AG09319 (cell line): ENCODE data around the gene MORC4.
"Not testable (repeated sequence)": the region's sequence is repeated elsewhere in the genome, so short reads cannot be mapped to it uniquely, and the experiment has no call there.

Experiments used
- DNase-seq: peaks from one replicate; pipeline ENCODE4 v3.0.0-alpha.2; 2010; ENCODE audit warnings: low read depth; ENCODE audit errors: extremely low read depth
- CTCF ChIP-seq: IDR thresholded peaks from 2 replicates; pipeline ENCODE4 v1.5.1; 2011; ENCODE audit warnings: low read depth, mild to moderate bottlenecking, inconsistent platforms, low read length, moderate library complexity

Gene MORC4

GRCh38 chrX:106997611-106998010, 2.4 kb downstream of the MORC4 start:
- TF ChIP-seq CTCF, result no peak
- no peak for DNase-seq

- TF ChIP-seq CTCF, result no peak
- no peak for DNase-seq
These were observed 4.3 kb downstream of the MORC4 start for GRCh38 chrX:106995678-106996077.

GRCh38 chrX:106987488-106987887, 12.5 kb downstream of the MORC4 start:
- no peak for TF ChIP-seq CTCF
- DNase-seq, result no peak

GRCh38 chrX:106980952-106981626, 18.9 kb downstream of the MORC4 start:
- no peak for DNase-seq
- TF ChIP-seq CTCF, result no peak

GRCh38 chrX:106976416-106976815, 23.6 kb downstream of the MORC4 start:
- no peak for TF ChIP-seq CTCF
- no peak for DNase-seq

- DNase-seq, result no peak
- no peak for TF ChIP-seq CTCF
These were observed 26.4 kb downstream of the MORC4 start for GRCh38 chrX:106973433-106974149.

- DNase-seq, result no peak
- TF ChIP-seq CTCF, result no peak
These were observed 27.1 kb downstream of the MORC4 start for GRCh38 chrX:106972896-106973295.

- not testable (repeated sequence) for DNase-seq
These were observed 33.5 kb downstream of the MORC4 start for GRCh38 chrX:106966547-106966946.
